ENCODE measurements around the gene STMN1. TPM values are rescaled to one million over a fixed set of nuclear protein-coding genes. Genes with fewer than 3 reads are reported as not detected.

Gene STMN1
- total RNA-seq, 1 experiment from 2014 or later, result 97.0 TPM

DNA sequence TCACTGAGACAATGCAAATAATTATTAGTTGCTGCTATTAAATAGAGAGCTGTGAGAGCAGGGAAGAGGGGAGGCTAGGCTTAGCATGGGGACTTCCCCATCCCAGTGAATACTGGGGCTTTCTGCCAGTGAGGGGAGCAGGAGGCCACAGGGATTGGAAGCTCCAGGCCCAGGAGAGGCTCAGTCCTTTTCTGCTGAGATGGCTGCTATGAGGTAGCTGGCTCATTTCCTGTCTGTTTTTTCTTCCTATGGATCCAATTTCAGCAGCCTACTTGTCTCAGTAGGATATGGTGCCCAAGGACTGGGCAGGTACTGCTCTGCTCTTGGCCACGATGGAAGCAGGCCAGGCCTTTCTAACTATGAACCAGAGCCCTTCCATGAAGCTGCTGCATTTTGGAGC is 10.0 kb downstream of the STMN1 start:
- DNase-seq (ENCODE audit: extremely low read depth, low read depth), result no peak

DNA sequence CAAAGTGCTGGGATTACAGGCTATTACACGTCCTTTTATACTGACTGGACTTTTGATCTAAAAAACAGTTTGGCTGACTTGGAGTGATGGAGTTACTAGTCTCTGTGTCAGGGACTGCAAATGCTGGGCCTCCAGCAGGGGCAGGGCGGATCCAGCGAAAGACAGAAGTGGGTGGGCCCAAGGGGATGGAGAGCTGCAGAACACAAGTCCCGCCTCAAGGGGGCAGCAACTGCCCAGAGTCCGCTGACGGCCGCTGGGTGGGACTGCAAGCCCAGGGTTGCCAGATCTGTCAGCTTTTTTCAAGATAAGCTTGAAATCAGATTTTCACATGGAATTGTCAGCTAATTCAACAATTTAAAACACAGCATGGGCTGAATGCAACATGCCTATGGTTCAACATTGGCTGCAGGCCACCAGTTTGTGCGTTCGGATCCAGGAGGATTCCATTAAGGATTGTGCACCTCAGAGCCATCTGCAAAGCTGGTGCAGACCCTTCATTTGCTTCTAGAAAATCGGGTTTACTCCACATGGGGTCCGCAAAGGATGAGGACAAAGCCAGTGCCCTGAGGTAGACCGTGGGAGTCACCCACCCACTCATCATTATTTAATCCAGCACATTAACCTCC is 10.7 kb downstream of the STMN1 start:
- peak; percentile 76 for DNase-seq (ENCODE audit: extremely low read depth, low read depth)

DNA sequence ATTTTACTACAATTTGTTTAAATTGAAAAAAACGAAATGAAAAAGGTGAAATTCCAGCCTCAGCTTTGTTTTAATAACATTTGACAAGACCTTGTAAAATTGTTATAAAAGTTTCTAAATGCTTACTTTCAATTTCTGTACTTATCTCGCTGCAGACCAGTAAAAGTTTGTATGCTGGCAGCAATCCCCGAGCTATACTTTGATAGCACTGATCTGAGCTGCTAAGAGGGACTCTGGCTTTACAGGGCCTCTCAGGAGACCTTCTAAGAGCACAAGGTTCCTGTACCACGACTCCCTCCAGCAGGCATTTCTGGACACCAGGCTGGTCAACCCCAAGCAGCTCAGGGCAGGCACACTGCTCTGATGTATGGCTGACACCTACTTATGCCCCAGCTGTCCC is 13.1 kb downstream of the STMN1 start:
- no peak for DNase-seq (ENCODE audit: extremely low read depth, low read depth)

DNA sequence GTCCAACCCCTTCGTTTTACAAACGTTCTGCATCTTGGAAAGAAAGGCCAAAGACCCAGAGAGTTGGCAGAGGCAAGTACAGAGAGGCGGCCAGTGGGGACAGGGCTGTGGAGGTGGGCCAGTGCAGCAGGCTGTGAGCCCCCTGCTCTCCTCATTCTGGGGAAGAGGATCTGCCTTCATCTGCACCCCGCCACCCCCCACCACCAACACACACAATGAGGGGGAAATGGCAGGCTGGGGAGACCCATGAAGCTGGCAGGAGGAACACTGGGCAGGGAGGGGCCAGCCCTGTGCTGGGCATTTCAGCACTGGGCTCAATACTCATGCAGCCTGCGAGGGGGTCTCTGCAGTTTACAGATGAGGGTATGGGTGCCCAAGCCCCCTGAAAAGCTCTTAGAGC is 14.6 kb downstream of the STMN1 start:
- DNase-seq (ENCODE audit: extremely low read depth, low read depth), result no peak

DNA sequence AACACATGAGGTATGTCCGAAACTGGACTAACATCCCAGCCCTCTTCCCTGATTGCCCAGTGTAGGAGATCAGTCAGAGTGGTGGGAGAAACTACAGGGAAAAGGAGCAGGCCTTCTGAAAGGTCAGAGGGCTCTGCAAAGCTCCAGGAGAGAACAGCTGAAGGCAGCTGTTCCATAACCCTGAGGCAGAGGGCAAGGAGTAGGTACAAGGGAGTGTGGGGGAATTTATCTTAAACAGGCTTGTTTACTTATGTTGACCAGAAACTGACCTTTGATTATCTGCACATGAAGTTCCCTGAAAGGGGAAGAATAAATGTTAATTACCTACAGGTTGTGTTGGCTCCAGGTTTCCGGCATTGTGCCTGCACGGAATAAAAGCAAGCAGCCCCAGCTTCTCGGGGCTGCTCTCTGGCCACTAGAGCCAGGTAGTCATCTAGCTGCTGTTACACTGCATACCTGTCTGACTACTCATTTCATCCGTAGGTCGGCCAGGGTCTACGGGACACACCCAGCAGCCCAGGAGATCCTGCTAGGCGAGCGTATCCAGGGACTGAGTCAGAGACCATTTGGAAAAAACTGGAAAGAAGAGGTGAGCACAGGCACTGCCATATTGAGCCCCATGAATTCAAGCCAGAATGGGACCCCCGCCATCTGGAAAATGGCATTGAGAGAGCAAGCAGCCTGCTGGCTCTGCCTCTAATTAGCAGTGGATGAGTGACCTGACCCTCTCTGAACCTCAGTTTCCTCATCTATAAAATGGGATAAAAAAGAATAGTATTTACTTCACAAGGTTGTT is 15.8 kb downstream of the STMN1 start:
- DNase-seq (ENCODE audit: extremely low read depth, low read depth), result no peak

DNA sequence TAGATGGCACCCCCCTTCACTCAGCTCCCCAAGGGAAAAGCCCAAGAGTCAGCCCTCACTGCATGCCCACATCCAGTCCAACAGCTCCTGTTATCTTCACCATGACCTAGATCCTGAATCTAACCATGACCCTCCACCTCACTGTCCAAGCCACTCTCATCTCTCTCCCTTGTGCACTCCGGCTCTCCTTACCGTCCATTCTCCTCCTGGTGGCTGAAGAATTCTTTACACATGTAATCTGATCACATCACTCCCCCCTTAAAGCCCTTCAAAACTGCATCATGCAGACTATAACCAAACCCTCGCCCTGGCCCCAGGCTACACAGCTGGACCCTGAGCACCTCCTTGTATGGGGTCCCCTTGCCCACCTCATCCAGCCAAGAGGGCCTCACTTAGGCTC is 16.7 kb downstream of the STMN1 start:
- DNase-seq (ENCODE audit: extremely low read depth, low read depth), result no peak

DNA sequence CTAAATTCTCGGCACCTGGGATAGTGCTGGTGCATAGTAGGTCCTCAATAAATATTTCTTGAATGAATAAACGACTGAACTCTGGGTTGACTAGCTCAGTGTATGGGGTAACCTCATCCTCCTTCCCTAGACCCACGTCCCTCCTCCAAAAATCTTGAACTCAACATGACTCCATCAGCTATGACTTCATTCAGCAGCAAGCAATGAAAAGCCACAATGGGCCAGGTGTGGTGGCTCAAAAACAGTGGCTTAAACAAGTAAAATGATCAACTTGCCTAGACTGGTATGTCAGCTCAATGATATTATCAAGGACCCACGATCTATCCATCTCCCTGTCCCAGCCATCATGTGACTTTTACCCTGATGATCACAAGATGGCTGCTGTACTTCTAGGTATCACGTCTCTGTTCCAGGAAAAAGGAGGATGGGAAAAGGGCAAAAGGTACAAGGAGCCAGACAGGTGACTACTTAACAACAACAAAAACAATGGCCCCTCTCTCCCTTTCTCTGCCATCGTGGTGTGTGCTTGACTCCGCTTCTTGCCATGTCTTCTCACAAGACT is 17.7 kb downstream of the STMN1 start:
- no peak for DNase-seq (ENCODE audit: extremely low read depth, low read depth)

DNA sequence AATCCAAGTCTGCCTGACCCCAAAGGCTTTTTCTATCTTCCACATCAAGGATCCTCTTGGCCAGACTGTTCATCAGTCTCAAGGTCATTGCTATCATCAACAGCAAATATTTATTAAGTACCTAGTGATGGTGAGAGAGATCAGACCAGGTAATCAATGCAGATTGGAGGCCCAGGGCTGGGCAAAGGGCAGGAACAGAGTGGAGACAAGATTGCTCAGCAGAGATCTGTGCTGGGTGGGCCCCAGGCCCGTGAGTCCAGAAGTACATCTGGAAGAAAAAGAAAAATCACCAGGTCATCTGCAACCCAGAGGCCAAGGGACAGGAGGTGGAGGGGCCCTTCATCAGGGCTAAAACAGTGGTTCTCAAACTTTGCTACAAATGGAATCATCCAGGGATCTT is 20.6 kb downstream of the STMN1 start:
- DNase-seq (ENCODE audit: extremely low read depth, low read depth), result no peak

DNA sequence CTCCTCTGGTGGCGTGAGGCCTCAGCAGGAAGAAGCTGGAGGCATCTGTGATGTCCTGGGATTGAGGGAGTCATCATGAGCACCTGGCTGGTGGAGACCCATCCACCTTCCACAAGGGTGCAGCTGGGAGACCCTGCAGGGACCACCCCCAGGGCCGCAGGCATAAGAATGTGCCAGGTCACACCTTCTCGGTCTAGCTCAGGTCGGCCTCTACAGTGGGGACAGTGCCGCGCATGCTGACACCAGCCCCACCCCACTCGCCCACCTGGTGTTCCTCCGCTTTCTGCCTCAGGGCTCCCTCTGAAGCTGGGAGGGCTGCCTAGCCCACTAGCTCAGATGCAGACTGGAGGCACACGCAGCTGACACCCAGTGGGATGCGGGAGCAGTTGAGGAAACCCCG is 25.0 kb downstream of the STMN1 start:
- DNase-seq (ENCODE audit: extremely low read depth, low read depth), result no peak

DNA sequence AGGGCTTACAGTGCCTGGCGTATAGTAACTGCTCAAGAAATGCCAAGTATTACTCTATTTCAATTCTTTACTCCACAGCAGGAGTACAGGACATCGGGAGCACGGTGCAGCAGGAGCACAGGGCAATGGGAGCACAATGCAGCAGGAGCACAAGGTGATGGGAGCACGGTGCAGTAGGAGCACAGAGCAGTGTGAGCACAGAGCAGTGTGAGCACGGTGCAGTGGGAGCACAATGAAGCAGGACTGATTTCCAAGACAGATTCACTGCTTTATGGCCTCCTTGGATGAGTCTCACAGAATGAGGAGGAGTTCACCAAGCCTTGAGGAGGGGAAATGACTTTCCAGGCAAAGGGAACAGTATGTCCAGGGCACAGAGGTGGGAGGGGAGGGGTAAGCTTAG is 25.7 kb downstream of the STMN1 start:
- no peak for DNase-seq (ENCODE audit: extremely low read depth, low read depth)

DNA sequence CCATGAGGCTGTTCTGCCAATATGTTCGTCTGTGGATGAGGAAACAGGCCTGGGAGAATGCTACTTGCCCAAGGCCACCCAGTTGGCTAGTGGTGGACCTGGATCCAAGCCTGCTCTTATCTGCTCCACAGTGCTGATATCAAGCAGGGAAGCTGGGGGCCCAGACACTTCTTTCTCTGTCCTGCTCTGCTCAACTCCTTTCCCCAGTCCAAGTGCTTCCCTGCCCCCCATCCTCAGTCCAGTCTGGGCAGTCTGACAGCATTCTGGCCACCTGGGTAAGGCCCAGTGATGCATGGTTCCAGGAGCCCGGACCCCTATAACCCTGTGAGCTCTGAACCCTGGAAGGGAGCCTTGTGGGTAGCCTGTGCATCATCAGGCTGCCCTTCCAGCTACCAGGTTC is 26.5 kb downstream of the STMN1 start:
- no peak for DNase-seq (ENCODE audit: extremely low read depth, low read depth)

DNA sequence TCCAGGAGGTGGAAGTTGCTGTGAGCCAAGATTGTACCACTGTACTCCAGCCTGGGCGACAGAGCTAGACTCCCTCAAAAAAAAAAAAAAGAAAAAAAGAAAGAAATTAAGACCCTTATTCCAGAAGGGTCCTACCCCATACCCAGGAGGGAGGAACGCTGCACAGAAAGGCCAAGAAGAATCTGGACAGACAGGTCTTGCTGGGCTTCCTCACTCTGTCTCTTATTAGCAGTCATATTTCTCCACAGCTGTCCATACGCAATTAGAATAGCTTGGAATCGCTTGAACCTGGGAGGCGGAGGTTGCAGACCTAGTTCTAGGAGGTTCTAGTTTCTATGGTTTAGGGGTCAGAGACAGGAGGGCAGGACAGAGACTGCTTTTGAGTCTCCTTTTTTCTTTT is 27.5 kb downstream of the STMN1 start:
- no peak for DNase-seq (ENCODE audit: extremely low read depth, low read depth)

DNA sequence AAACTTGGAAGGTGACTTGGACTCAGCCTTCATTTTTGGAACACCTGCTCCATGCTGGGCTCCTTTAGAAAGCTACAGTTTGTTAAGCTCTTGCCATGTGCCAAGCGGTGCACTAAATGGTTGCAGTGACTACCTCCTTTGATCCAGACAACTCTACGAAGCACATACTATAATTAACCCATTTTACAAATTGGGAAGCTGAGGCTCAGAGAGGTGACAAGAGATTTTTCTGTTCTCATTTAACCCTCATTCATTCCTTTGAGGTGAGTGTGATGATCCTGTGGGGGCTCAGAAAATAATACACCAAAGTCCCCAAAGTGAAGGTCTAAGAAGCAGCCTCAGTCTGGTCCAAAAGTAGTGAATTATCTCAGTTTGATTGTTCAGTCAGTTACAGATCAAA is 29.1 kb downstream of the STMN1 start:
- DNase-seq (ENCODE audit: extremely low read depth, low read depth), result no peak

DNA sequence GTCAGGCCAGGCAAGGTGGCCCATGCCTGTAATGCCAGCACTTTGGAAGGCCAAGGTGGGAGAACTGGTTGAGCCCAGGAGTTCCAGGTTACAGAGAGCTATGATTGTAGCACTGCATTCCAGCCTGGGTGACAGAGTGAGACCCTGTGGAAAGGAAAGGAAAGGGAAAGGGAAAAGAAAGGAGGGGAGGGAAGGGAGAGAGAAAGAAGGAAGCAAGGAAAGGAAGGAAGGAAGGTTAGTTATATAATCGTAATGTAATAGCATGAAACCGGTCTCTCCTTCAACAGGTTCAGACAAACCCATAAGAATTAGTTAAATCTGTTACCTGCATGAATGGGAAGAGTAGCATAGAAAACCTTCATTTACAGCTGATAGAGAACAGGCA is 29.5 kb downstream of the STMN1 start:
- no peak for DNase-seq (ENCODE audit: extremely low read depth, low read depth)

DNA sequence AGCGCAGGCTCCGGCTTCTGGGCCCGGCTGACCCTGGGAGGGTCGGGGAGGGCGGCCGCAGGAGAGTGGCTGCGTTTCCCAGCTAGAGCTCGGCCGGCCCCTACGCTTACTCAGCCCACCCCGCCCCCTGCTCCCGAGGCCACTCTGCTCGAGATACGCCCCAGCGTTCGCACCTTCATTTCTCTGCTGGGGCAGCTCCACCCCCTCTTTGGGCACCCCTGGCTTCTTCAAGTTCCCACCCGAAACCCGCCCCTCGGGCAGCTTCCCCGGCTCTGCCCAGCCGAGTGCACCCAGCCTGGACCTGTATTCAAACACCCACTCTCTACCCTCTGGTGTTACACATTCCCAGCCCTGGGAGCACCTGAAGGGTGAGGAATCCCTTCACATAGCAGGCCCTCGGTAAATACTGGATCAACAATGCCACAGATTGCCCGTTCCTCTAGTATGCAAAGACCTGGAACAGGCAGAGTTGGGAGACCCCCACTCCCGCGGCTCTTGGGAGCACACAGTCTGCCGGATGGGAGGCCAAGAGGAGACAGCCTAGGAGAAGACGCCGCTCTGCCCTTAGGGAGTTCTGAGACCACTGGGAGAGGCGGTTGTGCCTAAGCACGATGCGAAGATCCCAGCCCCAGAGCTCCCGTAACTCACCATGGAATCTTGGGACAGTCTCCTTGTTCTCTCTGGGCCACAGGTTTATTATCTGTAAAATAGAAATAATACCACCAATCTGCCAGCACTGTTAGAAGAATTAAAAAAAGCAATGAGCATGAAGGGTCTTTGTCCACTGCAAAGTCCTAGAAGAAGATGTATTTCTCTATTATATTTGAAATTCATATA is 30.1 kb downstream of the STMN1 start:
- no peak for DNase-seq (ENCODE audit: extremely low read depth, low read depth)

DNA sequence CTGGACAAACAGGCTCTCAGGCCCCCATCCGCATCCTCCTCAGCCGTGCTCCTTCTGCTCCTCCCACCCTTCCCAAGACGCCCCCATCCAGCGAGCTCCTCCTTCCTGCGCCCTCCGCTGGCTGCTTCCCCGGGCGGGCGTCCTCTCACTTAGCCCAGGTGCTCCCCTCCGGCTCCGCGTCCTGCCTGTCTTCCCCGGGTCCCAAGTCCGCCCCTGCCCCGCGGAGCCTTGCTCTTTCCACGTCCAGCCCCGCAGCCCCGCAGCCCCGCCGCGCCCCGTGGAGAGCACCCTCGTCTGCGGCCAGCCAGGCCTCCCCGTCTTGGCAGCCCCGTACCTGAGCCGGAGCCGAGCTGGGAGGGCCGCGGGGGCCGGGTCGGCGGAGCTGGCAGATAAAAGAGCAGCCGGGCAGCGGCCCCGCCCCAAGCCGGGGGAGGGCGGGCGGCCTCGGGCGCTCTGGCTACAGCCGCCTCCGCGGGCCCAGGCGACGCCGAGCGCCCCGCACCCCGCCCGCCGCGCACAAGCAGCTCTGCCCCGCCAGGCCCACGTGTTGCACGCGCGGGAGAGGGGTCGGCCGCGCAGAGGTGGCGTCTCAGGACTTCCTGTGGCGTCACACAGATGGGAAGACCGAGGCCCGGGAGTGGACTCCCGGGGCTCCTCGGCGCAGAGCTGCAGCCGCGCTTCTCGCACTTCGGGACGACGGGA is 30.9 kb downstream of the STMN1 start, which contains the start of gene PAQR7:
TSS of gene PAQR7 (minus strand) at position 555 of the 702 bp plus-strand sequence. CDS start 11,869 bp downstream, outside the sequence.
- DNase-seq (ENCODE audit: extremely low read depth, low read depth), result peak; percentile 33

DNA sequence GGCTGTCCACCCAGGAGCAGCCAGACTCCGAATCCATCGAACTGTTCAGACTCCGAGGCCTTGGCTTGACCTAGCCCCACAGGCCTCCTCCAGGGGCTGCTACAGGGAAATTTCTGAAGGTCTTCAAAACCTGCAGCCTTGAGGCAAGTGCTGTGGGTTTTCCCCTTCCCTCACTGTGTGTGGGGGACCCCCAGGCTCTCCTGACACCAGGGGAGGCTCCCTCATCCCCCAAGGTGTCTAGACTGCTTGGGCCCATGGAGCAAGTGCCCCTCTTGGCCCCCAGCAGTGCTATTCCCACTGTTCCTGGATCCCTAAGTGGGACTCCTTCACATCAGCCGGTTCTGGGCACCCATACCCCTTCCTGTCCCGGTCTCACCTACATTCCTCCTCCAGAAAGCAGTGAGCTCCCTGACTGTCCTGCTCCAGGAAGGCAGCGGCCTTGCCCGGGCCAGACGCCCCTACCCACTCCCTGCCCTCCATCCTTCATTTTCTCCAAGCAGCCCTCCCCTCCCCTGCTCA is 31.5 kb downstream of the STMN1 start:
- no peak for DNase-seq (ENCODE audit: extremely low read depth, low read depth)

DNA sequence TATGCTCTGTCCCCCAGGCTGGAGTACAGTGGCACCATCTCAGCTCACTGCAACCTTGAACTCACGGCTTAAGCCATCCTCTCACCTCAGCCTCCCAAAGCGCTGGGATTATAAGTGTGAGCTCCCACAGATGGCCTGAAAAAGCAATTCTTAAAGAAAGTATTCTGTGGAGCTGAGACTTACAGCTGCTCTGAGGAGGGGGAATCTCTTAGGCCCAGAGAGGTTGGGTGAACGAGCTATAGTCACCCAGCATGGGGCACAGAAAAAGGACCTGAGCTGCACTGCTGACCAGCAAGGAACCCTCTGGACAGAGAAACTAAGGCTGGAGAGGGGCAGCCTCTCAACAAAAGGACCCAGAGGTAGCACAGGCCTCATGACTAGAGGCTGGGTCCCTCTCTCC is 32.0 kb downstream of the STMN1 start:
- DNase-seq (ENCODE audit: extremely low read depth, low read depth), result no peak

DNA sequence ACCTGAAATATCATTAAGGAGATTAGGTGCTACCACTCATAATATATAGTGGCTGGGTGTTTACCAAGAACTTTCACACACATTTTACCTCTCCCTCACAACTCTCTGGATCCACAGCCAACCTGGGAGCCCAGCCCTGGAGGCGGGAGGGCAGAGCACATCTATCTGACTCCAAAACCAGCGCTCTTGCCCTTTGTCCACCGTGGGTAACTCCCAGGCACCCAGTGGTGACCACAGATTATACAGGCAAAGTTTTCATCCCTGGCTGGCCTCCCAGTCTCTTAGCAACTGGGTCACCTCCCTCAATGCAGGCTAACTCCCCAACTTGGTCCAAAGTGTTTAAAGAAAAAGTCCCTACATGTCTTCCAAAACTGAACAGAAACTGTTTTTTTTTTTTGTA is 33.1 kb downstream of the STMN1 start:
- no peak for DNase-seq (ENCODE audit: extremely low read depth, low read depth)

DNA sequence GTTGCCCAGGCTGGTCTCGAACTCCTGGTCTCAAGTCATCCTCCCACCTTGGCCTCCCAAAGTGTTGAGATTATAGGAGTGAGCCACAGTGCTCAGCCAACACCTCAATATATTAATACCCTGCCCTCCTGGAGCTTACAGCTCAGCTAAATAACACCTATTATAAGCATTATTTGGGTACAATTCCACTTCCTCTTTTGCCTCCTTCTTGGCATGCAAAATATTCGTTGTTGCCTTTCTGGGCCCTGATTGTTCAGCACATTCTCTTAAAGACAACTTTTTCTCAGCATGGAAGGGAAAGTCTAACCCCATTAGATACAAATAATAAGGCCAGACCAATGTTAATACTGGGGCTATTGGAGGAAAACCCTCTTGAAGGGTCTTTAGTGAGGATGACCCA is 33.5 kb downstream of the STMN1 start:
- DNase-seq (ENCODE audit: extremely low read depth, low read depth), result no peak

All from NCI-H460 (cell line).